Heart right ventricle (tissue), 16 donors: ENCODE data around the gene MAZ. TPM values are rescaled to one million over a fixed set of nuclear protein-coding genes. Genes with fewer than 3 reads are reported as not detected.
"Not testable (repeated sequence)": the region's sequence is repeated elsewhere in the genome, so short reads cannot be mapped to it uniquely, and the experiment has no call there.

Experiments used
- ATAC-seq, 8 donors: fragments of 200-7000 bp; cut with Tn5 transposase; one replicate each; pipeline ENCODE4 v1.9.1; 2020; ENCODE audit warnings: mild to moderate bottlenecking in 8 of 8, moderate library complexity in 8 of 8, moderate number of reproducible peaks in 1 of 8
- DNase-seq, 2 donors: peaks; one replicate each; pipeline ENCODE4 v3.0.0-alpha.2; 2020
- H3K27ac ChIP-seq, 10 donors: fragments of 200-600 bp; sonication (generic) in 2 of 10; one replicate each; pipeline versions ENCODE4 v1.5.0 to v1.8.0; 2020 to 2022; ENCODE audit warnings: mild to moderate bottlenecking in 3 of 10
- H3K27me3 ChIP-seq, 7 donors: fragments of 200-600 bp; one replicate each; pipeline ENCODE4 v1.8.0; 2021 to 2022; ENCODE audit warnings: mild to moderate bottlenecking in 2 of 7
- H3K36me3 ChIP-seq, 9 donors: fragments of 200-600 bp; sonication (generic) in 1 of 9; one replicate each; pipeline versions ENCODE4 v1.5.0 to v1.8.0; 2020 to 2022; ENCODE audit warnings: mild to moderate bottlenecking in 2 of 9
- H3K4me1 ChIP-seq, 9 donors: fragments of 200-600 bp; sonication (generic) in 1 of 9; one replicate each; pipeline versions ENCODE4 v1.5.0 to v1.8.0; 2020 to 2022; ENCODE audit warnings: mild to moderate bottlenecking in 4 of 9
- H3K4me3 ChIP-seq, 10 donors: fragments of 200-600 bp; sonication (generic) in 2 of 10; one replicate each; pipeline versions ENCODE4 v1.5.0 to v1.8.0; 2020 to 2022; ENCODE audit warnings: mild to moderate bottlenecking in 7 of 10, moderate library complexity in 2 of 10
- H3K9me3 ChIP-seq, 11 donors: fragments of 200-600 bp in 10 of 11; sonication (generic) in 2 of 11; one replicate each; pipeline versions ENCODE4 v1.5.0 to v1.8.0; 2013 to 2022; ENCODE audit warnings: mild to moderate bottlenecking in 2 of 11, control low read depth in 1 of 11, moderate library complexity in 1 of 11
- CTCF ChIP-seq, 9 donors: fragments of 200-600 bp; sonication (generic) in 2 of 9; IDR thresholded peaks; one replicate each; pipeline versions ENCODE4 v1.5.0 to v1.8.0; 2021 to 2022; ENCODE audit warnings: antibody characterized with exemption in 9 of 9, mild to moderate bottlenecking in 5 of 9, moderate library complexity in 1 of 9
- WGBS, 2 donors: extraction: QIAGEN DNeasy Blood & Tissue Kit; methylation state at CpG; one replicate each; pipeline ENCODE4 v1.1.7; 2013; ENCODE audit warnings: inconsistent platforms in 1 of 2; 5-methylcytosine and 5-hydroxymethylcytosine counted together
- intact Hi-C, 10 donors: fragments of 100-400 bp; cut with DNase I; formaldehyde crosslinking; loops; one replicate each; pipeline versions ENCODE4 v1.11.1 to v1.14.2; 2022
- polyA plus RNA-seq, 2 donors: library from polyadenylated mRNA; stranded (reverse); fragments of 200-250 nt; gene quantifications; one replicate each; pipeline ENCODE4 v1.2.3, GENCODE V29; 2013
- total RNA-seq, 10 donors: library from RNA; stranded (reverse); fragmentation: NEBNext Ultra II Directional in 3 of 10; extraction: Animal tissue kit (Norgen Biotek cat#: 25700) in 3 of 10; gene quantifications; one replicate each; pipeline versions ENCODE4 v1.2.1 to v1.2.4, GENCODE V29; 2021 to 2023
- donor health status: Arrhythmogenic right ventricular cardiomyopathy.
- donor health status: ischemic (EF 13 %, LVEDD 7.1; RV severe dilation, severe dysfunction).
- donor health status: healthy with polysubstance abuse.
- donor health status: DM: no; HTN: yes; CAD: no.
- donor health status: DM: no; HTN: no; CAD: no.
- donor health status: ischemic (EF 25% LVEDD 6.9; RV normal size, moderate dysfunction).
- donor health status: ischemic (EF 25% LVEDD 5.7; RV mildly dilated, moderate dysfunction).
- donor health status: healthy.
- donor health status: DM: yes; HTN: yes; CAD: no.
- donor health status: Ischemic cardiomyopathy.
- donor health status: ischemic (EF 35%, LVEDD 5.7; RV mildly dilated, moderate dysfunction).
- donor health status: nonischemic (EF 11% LVEDD 7.7; RV severe dilation, severe dysfunction).
- donor health status: DM: yes; HTN: yes; CAD: no.
- donor health status: PGD.
- donor health status: ischemic (EF 29% LVEDD 5.4; RV normal size, mild dysfunction).
- donor health status: nonischemic (EF 23%, LVEDD 6.1; RV moderate dilation, normal function).

MAZ gene
- total and polyA plus RNA-seq, 12 donors = 44.2 to 115 (median 66.3) TPM

DNA sequence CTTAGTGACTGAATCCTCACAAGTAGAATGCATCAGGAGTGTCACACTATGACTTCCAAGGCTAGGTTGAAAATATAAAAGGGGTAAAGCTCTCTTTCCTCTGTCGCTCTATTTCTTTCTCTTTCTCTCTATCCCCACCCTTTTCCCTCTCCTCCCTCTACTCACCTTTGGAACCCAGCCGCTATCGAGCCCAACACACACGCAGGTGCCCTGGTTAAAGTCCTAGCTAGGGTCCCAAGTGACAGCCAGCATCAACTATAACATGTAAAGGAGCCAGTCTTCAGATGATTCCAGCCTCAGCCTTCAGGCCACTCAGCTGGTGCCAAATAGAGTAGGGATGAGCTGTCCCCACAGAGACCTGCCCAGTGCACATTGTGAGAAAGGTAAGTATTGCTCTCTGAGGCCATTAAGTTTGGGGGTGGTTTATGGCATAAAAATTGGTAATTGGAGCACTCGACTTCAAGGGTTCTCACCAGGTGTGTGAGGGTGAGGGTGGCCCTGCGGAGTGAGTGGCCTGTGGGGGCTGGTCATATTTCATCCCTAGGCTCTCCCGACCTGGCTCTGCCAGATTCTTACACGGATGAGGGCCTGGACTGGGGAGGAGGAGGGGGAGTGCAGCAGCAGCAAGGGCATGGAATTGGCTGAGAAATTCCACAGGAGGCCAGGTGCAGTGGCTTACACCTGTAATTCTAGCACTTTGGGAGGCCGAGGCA, 45.6 kb upstream of the MAZ start:
- WGBS, 2 donors = 76 to 77% methylated on average over 9 of the region's 9 CpGs
- Histone ChIP-seq H3K27me3 (peaks cover 0 to 11% (median 0%) of the 10 kb centered on the region in 7 donors), H3K36me3 (no peaks in the 10 kb centered on the region), H3K4me3 (no peak overlapping the region), H3K4me1 (no peaks in the 10 kb centered on the region), H3K27ac (no peak overlapping the region), H3K9me3 (no peaks in the 10 kb centered on the region)
- ATAC-seq (no peak), DNase-seq (no peak)
- intact Hi-C loops = no loop called here
- TF ChIP-seq CTCF (IDR thresholded peaks at IDR 0.05) = no peak

GRCh38 chr16:29761280-29761651, 45.1 kb upstream of the MAZ start:
- WGBS, 2 donors = 80 to 81% methylated on average over 6 to 8 of the region's 8 CpGs
- peaks cover 0 to 11% (median 0%) of the 10 kb centered on the region in 7 donors for H3K27me3 ChIP-seq
- H3K4me3 ChIP-seq, H3K36me3 ChIP-seq, DNase-seq, H3K9me3 ChIP-seq, H3K27ac ChIP-seq, H3K4me1 ChIP-seq, intact Hi-C loops, ATAC-seq: not testable (repeated sequence)

DNA sequence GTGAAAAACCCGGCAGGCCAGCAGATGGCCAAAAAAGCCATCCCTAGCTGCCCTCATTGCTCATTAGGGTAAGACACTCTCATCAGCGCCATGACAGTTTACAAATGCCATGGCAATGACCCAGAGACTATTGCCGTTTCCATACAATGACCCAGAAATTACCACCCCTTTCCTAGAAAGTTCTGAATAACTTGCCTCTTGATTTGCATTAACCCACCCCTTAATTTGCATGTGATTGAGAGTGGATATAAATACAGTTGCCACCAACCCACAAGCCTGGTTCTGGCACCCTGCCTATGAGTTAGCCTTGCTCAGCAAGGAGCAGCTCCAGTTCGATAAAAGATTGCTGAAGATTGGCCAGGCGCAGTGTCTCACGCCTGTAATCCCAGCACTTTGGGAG, 44.4 kb upstream of the MAZ start:
- ATAC-seq = no peak
- WGBS, 2 donors = 70 to 81% methylated on average over 6 of the region's 6 CpGs
- TF ChIP-seq CTCF (IDR thresholded peaks at IDR 0.05) = no peak
- DNase-seq = no peak
- H3K4me3 ChIP-seq = no peak overlapping the region
- H3K27ac ChIP-seq = no peak overlapping the region
- peaks cover 0 to 11% (median 0%) of the 10 kb centered on the region in 7 donors for H3K27me3 ChIP-seq
- no peaks in the 10 kb centered on the region for H3K9me3 ChIP-seq
- no peaks in the 10 kb centered on the region for H3K4me1 ChIP-seq
- intact Hi-C loops = no loop called here
- H3K36me3 ChIP-seq = no peaks in the 10 kb centered on the region

DNA sequence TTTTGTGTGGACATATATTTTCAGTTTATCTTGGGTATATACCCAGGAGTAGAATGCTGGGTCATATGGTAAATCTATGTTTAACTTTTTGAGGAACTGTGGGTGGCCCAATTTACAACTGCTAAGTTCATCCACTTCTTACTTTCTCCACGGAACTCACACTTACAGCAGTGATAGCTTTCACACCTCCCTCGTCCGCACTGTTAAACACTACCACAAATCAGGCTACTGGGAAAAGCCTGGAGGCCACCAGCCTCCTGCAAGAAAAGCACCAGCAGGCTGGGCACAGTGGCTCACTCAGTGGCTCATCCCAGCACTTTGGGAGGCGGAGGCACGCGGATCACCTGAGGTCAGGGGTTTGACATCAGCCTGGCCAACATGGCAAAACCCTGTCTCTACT, 43.0 kb upstream of the MAZ start:
- no peak overlapping the region for H3K4me3 ChIP-seq
- peaks cover 0 to 11% (median 0%) of the 10 kb centered on the region in 7 donors for H3K27me3 ChIP-seq
- H3K36me3 ChIP-seq = no peaks in the 10 kb centered on the region
- no peaks in the 10 kb centered on the region for H3K4me1 ChIP-seq
- no peaks in the 10 kb centered on the region for H3K9me3 ChIP-seq
- intact Hi-C loops = no loop called here
- DNase-seq = no peak
- H3K27ac ChIP-seq = no peak overlapping the region
- 64 to 68% methylated on average over 6 of the region's 6 CpGs for WGBS, 2 donors
- no peak for ATAC-seq
- TF ChIP-seq CTCF (IDR thresholded peaks at IDR 0.05) = no peak
